HL-60/S4 treated with retinoic acid at 250 ng/mL for 4 days and 3 days (cell line): ENCODE data around the gene GAS7.

Source experiments
- in situ Hi-C: fragments of 300-500 bp; cut with MboI; formaldehyde crosslinking; loops from 2 replicates; pipeline ENCODE4 v1.7.0; 2022; ENCODE audit warnings: low sequenced_read_pairs

Gene GAS7

DNA sequence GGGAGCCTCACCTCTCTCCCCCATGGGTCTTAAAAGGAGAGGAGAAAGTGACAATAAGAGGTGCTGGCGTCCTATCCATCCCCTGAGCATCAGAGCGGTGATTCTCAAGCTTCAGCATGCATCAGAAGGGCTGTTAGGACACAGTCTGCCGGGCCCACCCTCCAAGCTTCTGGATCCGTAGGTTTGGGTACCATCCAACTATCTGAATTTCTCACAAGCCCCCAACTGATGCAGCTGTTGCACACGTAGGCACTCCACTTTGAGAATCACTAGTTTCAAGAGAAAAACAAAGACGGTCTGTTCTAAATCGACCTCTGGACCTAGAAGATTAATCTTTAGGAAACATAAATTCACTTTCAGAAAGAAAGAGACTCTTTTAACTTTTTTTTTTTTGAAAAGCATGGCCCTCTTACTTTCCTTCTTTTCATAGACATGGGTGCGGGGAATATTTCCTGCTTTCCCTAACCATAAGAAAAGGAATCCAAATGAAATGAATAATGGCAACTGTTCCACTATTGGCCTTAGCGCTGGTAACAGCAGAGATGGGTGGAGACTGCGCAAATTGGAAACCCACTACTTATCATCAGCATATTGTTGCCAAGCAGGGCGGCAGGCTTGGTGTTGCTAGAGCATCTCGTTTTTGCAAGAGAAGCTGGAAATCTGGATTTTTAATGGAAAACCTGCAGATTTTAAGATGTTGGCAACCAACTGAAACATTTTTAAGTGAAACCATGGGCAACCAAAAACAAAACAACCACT is 144.4 kb downstream of the GAS7 start:
- in situ Hi-C loops: no loop called here

DNA sequence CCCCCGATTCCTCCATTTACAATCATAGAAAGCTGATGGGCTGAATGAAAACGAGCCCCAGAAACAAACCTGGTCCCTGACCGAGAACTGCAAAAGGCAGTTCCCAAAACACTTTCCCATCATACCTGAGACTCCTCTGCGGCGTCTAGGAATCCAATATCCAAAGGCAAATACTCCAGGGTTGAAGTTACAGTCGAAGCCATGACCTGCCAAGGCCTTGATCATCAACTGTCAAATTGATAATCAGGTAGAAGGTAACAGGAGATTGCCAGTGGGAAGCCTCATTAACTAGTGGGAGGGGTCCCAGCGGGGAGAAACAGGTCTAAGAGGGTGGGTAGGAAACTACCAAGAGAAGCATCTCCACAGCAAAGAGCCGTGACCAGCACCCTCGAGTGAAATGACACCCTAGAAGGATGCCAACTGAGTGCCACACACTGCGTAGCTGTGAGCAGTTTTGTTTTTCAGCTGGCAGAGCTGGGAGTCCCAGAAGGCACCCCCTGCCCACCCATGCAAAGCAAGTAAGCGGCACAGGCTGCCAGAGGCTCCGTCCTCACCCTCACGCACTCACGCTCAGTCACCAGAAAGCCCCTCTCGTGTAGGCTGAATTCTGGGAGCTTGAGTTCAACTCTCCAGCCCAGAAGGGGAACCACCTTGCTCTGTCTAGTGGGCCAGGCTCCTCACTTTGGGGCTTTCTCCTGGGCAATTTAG is 146.1 kb downstream of the GAS7 start:
- in situ Hi-C loops: no loop called here

GRCh38 chr17:10051112-10051511 is 147.3 kb downstream of the GAS7 start:
- in situ Hi-C loops: no loop called here

DNA sequence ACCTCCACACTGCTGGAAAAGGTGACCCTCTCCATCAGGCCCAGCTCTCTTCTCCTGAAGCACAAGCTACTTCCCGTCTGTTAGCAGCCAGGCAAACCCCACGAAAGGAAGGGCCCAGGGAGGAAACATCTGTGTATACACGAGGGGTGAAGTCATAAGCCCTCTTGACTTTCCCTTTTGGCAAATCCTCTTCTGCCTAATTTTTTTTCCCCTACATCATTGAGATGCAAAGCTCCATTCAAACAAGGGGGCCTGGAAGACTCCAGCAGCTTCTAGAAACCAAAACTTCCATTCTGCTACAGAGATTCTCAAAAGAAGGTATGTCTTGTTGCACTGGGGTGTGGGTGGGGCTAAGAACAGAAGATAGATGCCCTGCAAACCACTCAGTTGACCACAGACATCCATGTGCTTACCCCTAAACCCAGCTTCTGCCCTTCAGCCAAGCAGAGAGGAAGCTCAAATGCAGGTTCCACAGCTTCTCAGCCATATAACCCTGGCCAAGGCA is 147.8 kb downstream of the GAS7 start:
- in situ Hi-C loops: no loop called here

GRCh38 chr17:10048629-10049350 is 149.6 kb downstream of the GAS7 start:
- in situ Hi-C loops: no loop called here

DNA sequence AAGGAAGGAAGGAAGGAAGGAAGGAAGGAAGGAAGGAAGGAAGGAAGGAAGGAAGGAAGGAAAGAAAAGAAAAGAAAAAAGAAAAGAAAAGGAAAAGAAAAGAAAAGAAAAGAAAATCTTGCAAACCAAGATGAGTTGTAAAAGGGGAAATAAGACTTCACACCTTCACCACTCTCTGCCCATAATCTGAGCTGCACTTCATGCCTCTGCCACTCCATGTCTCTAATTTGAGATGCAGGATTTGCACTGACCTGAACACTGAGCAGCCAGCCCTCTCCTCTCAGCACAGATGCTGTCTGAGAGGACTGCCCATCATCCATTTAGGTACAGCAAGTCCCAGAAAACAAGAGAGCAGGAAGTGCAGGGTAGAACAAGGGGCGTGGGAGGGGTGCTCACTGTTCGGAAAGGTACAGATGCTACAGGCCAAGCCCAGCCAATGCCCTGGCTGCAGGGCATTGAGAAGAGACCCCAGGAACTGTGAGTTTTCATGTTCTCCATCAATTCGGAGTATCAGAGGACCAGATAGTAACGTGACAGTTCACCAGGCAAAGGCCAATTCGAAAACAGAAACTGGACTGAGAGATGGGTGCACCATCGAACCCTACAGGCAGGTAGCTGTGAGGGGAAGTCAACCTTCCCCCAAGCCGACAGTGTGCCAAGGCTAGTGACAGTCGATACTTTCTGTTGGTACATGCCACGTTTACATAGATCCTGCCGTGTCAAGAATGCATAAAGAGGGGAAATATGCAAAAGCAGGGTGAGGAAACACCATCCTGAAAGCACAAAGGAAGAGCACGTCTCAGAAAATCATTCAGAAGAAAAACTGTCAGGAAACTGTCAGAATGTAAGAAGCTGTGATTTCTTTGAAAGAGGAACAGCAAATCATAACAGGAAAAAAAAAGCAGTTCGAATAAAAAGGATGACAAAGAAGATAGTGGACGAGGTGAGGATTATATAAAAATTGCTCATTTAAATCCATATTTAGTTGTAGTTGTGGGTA is 151.3 kb downstream of the GAS7 start:
- in situ Hi-C loops: no loop called here

- in situ Hi-C loops: no loop called here
Measured at GRCh38 chr17:10045871-10046658, 152.3 kb downstream of the GAS7 start.

DNA sequence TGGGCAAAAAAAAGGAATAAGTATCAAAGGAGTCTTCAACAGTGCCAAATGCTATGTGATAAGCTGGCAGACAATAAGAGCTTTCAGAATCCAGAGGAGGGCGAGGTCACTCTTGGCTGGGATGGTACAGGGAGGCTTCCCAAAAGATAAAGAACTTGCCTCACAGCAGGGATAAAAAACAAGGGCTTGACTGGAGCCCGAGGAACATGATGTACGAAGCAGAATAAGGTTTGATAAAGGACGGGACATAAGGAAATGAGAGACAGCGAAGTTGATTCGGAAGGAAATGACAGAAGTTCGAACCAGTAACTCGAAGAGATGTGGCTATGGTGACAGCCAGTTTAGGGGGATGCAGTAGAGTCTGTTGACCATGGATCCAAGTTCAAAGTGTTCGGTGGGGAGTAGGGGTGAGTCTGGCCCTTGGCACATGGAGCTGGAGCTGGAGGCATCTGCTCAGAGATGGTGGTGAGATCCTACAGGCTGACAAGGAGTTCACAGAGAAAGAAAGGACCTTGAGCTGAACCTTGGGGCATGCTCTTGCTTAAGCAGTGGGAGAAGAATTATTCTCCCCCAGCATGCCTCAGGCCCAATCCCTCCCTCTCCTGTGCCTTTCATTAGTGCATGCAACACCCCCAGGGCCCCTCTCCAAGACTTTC is 155.7 kb downstream of the GAS7 start:
- in situ Hi-C loops: no loop called here

DNA sequence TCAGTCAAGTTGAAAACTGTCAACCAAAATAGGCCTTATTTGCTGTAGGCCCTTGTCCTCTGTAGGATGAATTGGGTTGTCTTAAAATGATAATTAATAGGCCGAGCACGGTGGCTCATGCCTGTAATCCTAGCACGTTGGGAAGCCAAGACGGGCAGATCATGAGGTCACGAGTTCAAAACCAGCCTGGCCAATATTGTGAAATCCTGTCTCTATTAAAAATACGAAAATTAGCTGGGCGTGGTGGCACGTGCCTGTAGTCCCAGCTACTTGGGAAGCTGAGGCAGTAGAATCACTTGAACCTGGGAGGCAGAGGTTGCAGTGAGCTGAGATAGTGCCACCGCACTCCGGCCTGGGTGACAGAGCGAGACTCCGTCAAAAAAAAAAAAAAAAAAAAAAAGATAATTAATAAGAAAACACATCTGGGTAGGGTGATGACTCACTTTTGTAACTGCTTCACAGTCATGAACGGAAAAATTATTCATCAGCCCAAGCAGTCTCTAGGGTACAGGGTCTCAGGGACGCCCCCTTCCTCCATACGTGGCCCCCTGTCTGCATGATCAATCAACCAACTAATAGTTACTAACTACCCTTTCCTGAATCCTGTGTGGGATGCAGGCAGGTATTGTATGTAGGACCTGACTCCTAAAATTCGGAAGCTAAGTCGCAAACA is 156.4 kb downstream of the GAS7 start:
- in situ Hi-C loops: no loop called here

- in situ Hi-C loops: no loop called here
Measured at GRCh38 chr17:10041287-10041612, 157.2 kb downstream of the GAS7 start.

GRCh38 chr17:10036511-10037061 is 161.8 kb downstream of the GAS7 start:
- in situ Hi-C loops: no loop called here

DNA sequence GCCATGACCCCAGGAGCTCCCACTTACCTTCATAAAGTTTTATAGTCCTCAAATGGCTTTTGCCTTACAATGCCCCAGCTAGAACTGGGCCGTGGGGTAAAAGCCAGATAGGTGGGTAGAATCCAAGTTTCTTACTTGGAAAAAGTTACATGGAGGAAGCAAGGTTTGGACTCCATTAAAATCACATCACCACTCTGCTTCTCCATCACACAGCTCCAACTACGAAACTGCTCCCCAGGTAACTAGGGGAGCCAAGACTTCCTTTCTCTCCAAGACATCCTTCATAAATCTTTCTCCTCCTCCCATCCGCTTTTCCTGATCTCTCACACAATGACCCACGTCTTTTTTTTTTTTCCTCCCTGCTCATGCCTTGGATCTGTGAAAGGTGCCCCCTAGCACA is 162.5 kb downstream of the GAS7 start:
- in situ Hi-C loops: no loop called here

GRCh38 chr17:10034719-10035475 is 163.5 kb downstream of the GAS7 start:
- in situ Hi-C loops: no loop called here

GRCh38 chr17:10033959-10034358 is 164.4 kb downstream of the GAS7 start:
- in situ Hi-C loops: no loop called here

- in situ Hi-C loops: no loop called here
Measured at GRCh38 chr17:10033449-10033848, 165.0 kb downstream of the GAS7 start.

GRCh38 chr17:10032118-10032852 is 166.1 kb downstream of the GAS7 start:
- in situ Hi-C loops: no loop called here

- in situ Hi-C loops: no loop called here
Measured at GRCh38 chr17:10031606-10032005, 166.8 kb downstream of the GAS7 start.
